ENCODE results near the gene CEP68. TPM values are rescaled to one million over a fixed set of nuclear protein-coding genes. Genes with fewer than 3 reads are reported as not detected.
"Not testable (repeated sequence)": the region's sequence is repeated elsewhere in the genome, so short reads cannot be mapped to it uniquely, and the experiment has no call there.

The CEP68 gene, protein sequence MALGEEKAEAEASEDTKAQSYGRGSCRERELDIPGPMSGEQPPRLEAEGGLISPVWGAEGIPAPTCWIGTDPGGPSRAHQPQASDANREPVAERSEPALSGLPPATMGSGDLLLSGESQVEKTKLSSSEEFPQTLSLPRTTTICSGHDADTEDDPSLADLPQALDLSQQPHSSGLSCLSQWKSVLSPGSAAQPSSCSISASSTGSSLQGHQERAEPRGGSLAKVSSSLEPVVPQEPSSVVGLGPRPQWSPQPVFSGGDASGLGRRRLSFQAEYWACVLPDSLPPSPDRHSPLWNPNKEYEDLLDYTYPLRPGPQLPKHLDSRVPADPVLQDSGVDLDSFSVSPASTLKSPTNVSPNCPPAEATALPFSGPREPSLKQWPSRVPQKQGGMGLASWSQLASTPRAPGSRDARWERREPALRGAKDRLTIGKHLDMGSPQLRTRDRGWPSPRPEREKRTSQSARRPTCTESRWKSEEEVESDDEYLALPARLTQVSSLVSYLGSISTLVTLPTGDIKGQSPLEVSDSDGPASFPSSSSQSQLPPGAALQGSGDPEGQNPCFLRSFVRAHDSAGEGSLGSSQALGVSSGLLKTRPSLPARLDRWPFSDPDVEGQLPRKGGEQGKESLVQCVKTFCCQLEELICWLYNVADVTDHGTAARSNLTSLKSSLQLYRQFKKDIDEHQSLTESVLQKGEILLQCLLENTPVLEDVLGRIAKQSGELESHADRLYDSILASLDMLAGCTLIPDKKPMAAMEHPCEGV
- 10 to 100 TPM; 12.6 to 15.4 TPM for total RNA-seq
- long read RNA-seq, full-length matches to known transcripts = 2 of 37 reads
- long read RNA-seq, partial matches to known transcripts = 19 of 37 reads
- long read RNA-seq, other reads (novel, unspliced or antisense) = 16 of 37 reads

DNA sequence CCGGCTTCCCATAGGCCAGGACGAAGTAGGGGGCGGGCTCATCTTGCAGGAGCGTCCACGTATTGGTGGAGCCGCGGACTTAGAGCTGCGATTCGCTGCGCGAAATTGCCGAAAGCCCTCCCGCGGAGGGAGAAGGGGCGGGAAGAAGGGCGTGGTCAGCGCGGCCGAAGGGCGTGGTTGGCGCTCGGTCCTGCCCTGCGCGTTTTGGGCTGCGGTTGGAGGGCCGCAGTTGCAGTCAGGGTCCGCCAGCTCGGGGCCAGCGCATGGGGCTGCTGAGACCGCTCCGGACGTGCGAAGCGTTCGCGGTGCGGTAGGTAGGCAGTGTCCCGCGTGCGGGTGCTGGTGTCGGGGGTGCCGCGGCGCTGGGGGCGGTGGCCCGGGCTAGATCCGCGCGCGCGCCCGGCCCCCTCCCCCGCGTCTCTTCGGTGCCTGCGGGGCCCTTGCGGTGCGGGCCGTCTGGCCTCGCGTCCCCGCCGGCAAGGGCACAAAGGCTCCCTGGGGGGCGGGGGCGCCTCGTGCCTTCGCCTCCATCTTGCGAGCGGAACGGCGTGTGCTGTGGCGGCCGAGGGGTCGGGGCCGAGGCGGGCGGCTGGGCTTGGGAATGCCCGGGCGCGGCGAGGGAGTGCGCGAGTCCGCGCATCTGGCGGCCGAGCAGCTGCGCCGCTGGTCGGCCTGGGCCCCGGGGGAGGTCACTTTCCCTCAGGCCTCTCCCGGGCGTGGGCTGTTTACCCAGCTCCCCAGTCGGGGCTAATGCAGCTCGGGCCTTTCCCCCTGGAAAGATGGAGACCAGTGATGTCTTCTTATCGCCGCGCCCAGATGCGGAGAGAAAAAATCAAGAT, at the start of gene CEP68:
CEP68 (plus strand) TSS at position 202 of the 839 bp plus-strand sequence. CDS start 13,029 bp downstream, outside the sequence.
- ATAC-seq = peak; percentile 98 to 99
- DNase-seq = peak; percentile 98
- intact Hi-C loops (cut with DNase I) = no loop called here

DNA sequence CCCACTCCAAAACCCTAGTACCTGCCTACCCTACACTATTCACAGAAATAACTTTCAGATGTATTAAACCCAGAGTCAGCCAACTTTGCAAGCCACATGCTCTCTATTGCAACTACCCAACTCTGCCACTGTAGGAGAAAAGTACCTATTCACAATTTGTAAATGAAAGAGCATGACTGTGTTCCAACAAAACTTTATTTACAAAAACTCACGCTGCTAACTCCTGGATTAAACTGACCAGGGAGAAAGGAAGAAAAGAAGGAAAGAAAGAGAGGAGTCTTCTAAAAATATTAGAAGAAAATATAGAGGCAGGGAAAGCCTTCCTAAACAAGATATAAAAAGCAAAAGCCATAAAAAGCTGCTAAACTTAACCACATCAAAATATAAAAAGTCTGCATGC, 42.4 kb upstream of the CEP68 start:
- intact Hi-C loops (cut with DNase I) = no loop called here
- no peak for DNase-seq
- no peak for ATAC-seq

DNA sequence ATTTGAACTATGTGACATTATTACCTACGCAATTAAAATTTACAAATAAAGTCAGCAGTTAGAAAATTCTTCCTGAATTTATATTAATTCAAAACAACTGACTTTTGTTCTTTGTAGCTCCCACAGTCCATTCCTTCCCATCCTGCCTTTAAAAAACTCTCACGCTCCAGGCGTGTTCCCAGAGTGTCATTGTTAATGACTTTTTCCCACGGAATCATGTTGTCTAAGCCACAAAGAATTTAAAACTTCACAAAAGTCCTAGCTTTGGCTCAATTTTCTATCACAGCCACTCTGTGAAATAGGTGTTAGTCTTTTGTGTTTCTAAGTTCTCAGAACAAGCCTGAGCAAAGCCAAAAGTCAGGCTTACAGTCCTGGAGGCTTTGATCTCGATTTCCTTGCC, 40.5 kb upstream of the CEP68 start:
- DNase-seq (no peak), ATAC-seq (no peak)
- intact Hi-C loops (cut with DNase I) = no loop called here

DNA sequence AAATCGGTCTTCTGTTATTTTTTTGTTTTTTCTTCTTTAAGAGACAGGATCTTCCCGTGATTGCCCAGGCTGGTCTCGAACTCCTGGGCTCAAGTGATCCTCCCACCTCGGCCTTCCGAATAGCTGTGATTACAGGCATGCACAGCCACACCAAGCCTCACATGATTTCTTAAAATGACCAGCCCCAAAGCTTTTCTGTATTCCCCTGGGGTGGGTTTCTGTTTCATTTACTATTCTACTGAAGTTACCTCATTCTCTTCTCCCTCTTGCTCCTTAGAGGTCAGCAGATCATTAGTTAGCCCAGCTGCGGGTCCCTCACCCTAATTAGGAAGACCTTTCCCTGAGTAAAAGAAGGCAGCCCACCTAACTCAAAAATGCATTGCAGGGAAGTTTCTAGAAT, 39.4 kb upstream of the CEP68 start:
- ATAC-seq (no peak), DNase-seq (no peak)
- intact Hi-C loops (cut with DNase I) = no loop called here

DNA sequence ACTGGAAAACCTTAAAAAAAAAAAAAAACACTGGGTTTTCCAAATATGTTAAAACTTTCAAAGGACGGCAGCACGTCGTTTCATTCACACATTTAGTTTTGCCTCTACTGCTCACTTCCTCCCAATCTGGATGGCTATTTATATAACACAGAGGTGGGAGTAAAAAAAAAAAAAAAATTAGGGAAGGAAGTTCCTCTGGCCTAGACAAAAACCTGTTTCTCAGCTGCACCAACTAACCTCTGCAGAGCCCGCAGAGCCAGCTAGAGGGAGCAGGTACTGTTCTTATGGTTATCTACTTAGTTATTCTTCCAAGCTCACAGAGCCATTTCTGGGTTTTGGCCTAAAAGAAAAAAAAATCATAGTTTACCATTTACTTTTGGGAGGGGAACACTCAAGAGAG, 38.9 kb upstream of the CEP68 start:
- intact Hi-C loops (cut with DNase I) = no loop called here
- DNase-seq (no peak), ATAC-seq (peak; percentile 44 to 65)

DNA sequence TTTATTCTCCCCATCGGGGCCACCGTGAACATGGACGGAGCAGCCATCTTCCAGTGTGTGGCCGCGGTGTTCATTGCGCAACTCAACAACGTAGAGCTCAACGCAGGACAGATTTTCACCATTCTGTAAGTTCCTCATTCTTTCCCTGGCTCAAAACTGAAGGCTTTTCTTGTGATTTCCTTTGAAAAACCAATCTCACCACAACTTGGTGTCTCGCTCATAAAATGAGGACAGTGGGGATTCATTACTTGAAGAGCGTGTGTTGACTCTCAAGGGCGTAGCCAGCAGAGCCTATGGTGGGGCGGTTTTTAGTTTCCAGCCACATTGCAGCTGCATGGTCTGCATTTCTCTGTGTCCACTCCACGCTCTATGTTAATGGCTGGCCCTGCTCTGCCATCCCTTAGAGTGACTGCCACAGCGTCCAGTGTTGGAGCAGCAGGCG, 38.1 kb upstream of the CEP68 start:
- DNase-seq = peak; percentile 41
- ATAC-seq = peak; percentile 27 to 68
- intact Hi-C loops (cut with DNase I) = no loop called here

DNA sequence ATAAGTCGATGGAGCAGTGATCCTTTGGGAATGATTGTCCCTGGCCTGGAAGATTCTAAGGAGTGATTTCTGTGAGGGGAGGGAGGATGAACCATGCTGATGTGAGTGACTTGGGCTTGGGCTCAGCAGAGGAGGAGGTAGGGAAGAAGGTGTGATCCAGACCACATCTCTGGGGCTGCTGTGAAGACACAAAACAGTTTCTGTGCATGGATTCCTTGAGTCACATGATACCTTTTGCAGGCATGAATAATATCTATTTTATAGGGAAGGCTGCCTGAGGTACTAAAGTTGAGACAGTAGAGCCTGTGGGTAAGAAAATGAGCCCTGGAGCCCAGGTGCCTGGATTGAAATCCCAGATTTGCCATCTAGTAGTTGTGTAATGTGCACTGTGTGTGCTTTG, 37.2 kb upstream of the CEP68 start:
- DNase-seq (no peak), ATAC-seq (no peak)
- intact Hi-C loops (cut with DNase I) = no loop called here

DNA sequence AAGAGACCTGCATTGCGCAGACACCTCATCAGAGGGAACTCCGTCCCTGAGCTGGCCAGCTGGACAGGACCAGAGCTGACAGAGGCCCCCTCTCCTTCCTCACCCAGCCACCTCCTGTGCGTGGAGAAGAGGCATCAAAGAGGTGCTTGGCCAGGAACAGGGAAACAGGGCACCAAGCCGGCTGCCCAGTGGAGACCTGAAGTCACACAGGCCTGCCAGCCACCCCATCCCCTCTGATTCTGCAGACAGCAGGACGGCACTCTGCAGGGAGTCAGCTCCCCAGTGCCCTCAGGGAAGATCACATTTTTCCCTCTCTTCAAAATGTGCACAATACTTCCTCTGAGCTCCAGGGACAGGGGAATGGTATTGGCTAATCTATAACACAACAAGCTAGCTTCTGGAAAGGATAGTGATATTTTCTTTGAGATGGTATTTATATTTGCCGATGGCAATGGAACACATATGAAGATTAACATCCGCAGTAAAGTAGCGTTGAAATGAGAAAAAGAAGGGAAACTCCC, 36.5 kb upstream of the CEP68 start:
- intact Hi-C loops (cut with DNase I) = no loop called here
- ATAC-seq = no peak
- DNase-seq = no peak

DNA sequence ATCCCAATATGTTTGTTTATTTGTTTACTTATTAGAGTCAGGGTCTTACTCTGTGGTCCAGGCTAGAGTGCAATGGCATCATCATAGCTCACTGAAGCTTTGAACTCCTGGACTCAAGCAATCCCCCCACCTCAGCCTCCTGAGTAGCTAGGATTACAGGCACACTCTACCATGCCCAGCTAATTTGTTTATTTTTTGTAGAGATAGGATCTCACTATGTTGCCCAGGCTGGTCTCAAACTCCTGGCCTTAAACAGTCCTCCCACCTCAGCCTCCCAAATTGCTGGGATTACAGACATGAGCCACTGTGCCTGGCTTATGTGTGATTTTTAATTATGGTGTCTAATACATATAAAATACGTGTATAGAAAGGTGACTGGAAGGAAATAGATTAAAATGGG, 36.0 kb upstream of the CEP68 start:
- ATAC-seq; DNase-seq; intact Hi-C loops (cut with DNase I): not testable (repeated sequence)

DNA sequence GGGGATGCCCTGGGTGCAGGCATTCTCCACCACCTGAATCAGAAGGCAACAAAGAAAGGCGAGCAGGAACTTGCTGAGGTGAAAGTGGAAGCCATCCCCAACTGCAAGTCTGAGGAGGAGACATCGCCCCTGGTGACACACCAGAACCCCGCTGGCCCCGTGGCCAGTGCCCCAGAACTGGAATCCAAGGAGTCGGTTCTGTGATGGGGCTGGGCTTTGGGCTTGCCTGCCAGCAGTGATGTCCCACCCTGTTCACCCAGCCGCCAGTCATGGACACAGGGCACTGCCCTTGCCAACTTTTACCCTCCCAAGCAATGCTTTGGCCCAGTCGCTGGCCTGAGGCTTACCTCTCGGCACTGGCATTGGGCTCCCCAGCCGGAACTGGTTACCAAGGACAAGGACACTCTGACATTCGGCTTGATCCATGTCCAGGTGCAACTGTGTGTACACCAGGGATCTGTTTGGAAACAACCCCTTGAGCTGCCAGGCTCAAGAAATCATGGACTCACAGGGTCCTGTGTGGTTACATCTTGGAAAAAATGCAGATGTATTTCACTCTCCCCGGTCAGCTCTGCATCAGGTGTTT, 35.2 kb upstream of the CEP68 start:
- ATAC-seq = no peak
- no peak for DNase-seq
- intact Hi-C loops (cut with DNase I) = no loop called here

DNA sequence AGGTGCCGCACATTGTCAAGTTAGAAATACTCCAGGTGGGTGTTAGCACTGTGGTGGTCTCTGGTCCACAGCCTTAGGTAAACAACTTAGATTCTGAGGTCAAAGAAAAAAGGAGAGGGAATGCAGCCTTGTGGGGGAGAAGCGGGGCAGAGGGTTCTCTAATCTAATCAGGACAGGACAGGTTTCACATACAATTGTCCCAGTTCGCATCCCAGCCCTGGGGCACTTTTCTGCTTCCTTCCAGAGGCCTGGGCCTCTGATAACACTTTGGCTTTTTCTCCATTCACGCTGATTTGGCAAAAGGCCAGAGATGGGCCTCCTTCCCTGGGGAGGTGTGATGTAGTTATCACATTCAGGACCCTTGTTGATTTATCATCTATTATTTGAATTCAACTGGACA, 34.5 kb upstream of the CEP68 start:
- intact Hi-C loops (cut with DNase I) = no loop called here
- DNase-seq = no peak
- no peak for ATAC-seq

DNA sequence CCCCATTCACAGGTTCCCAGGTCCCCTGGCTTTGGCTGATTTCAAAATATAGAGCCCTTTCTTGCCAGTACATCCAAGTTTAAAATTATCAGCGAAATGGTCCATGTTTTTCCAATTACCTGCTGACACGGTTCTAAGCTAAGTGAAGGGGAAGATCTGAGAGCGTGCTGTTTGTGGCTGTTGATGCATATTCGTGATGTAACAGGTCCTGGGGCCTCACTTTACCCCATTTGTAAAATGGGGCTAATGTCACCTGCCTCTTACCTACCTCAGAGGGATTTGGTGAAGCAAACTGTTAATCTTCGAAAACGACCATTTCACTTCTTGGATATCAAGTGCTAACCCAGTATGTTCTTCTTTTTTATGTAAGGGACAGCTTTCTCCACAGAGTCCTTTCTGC, 34.0 kb upstream of the CEP68 start:
- ATAC-seq = no peak
- intact Hi-C loops (cut with DNase I) = no loop called here
- no peak for DNase-seq

DNA sequence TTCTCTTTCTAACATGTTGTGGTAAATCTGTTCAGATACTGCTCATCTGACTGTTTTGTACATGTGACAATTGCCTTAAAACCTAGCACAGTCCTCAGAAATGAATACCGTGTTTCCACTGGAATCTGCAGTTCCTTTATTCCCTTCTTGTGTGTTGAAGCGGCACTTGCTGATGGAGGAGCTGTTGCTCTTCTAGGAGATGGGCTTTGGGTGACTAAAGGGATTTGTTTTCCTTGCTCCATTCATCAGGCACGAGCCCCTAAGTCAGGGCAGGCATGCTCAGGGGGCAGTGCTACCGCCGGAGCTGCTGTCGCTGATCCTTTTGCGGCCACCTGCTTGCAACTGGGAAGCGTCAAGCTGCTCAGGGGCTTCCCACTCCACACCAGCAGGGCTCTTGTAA, 32.5 kb upstream of the CEP68 start:
- DNase-seq (no peak), ATAC-seq (no peak)
- intact Hi-C loops (cut with DNase I) = no loop called here

DNA sequence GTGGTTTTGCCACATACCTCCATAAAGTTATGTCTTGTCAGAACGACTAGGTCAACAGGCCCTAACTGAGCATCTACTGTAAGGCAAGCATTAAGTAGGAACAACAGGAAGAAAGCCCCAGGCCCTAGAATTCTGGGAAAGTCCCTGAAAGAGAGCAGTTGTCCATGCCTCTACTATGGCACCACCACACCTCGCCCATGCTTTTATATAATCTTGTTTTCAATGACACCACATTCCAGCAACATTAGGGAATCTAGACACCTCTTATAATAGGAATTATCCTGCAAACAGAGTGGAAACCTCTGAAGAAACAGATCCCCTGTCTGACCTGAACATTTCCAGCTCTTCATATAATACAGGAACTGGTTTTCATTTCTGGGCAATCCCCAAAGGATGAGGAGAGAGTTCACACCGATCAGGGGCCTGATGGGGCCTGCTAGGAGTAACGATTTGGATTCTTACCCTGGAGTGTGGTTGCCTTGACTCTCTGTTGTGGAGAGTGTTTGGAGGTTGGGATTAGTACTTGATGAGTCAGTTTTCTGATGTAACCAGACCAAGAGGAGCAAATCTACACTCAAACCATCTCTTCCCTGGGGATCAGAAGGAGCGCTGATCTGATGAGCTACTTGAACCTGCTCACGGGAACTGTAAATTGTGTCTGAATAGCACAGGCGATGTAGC, 31.9 kb upstream of the CEP68 start:
- intact Hi-C loops (cut with DNase I) = no loop called here
- peak in 1 of 2 donors; percentile 37 for ATAC-seq

DNA sequence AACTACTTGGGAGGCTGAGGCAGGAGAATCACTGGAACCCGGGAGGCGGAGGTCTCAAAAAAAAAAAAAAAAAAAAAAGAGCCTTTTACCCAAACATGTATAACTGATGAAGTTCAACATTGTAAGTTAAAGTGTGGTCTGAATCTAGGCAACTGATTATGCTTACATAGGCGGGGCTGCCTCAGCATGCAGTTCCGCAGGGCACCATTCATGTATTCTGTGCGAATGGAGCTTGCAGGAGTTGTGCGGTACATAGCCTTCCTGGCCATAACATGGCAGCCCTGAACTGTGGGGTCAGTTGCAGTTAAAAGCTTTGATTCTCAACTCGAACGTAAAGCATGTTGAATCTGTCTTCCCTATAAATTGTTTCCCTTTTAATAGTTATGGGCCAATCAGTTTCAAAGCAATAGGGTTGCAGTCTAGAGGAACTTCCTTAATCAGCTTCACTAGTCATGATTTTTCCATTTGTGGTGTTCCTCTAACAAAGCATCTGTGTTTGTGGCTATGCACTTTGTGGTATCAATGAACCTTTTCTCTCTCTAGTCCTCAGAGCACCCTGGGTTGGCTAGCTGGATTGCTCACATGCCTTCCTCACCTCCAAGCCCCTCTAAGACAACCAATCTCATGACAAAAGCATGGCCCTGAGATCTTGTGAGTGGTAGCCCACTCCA, 30.6 kb upstream of the CEP68 start:
- intact Hi-C loops (cut with DNase I) = no loop called here
- no peak for ATAC-seq
- DNase-seq = no peak

More for the DNA sequence above, 31.9 kb upstream of the CEP68 start:
- no peak for DNase-seq

DNA sequence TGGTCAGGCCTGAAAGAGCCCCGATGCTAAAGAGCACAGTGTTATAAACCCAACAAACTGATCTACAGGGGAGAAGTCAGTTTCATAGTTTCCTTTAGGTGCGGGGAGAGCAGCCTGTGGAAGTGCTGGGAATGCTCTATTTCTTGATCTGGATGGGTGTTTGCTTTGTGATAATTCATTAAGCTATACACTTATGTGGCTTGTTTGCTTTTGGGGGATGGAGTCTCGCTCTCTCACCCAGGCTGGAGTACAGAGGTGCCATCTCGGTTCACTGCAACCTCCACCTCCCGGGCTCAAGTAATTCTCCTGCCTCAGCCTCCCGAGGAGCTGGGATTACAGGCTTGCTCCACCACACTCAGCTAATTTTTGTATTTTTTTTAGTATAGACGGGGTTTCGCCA, 30.1 kb upstream of the CEP68 start:
- intact Hi-C loops (cut with DNase I) = no loop called here
- ATAC-seq (no peak), DNase-seq (no peak)

DNA sequence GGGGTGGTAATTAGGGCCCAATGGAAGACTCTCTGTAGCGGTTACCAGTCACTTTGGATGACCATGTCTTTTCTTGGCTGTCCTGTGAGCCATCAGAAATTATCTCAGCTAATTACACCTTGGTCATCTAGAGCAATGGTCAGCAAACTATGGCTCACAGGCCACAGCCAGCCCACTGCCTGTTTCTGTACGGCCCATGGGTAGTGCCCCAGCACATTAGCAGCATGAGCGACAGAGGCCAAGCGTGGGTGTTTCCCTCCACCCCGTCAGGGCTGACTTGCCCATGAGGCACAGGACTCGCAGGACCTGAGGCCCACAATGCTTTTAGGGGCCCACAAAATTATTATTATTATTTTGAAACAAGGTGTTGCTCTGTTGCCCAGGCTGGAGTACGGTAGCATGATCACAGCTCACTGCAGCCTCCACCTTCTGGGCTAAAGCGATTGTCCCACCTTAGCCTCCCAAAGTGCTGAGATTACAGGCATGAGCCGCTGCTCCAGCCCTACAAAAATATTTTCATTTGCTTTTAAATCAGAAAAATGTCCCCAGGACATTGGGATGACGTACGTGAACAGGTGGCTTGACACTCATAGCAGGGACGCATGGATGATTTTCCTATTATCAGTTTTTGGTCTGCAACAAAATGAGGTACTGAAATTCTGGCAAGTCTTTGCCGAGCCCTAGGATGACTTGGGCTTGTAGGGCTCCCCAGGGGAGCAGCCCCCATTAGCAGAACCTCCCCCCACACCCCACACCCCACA, 29.3 kb upstream of the CEP68 start:
- intact Hi-C loops (cut with DNase I) = no loop called here
- DNase-seq = no peak
- no peak for ATAC-seq
